Spleen (tissue), 7 donors: ENCODE data around the gene ARFIP1.

ENCODE experiments used
- CTCF ChIP-seq, 11 experiments: fragments of 200-600 bp in 7 of 11; fragments of 450-650 bp in 4 of 11; sonication (generic) in 4 of 11; IDR thresholded peaks in 8 of 11; conservative IDR thresholded peaks in 3 of 11; 1 replicate in 7 of 11; 2 replicates in 4 of 11; pipeline versions ENCODE4 v1.4.0 to v1.8.0; 2016 to 2021; ENCODE audit warnings: antibody characterized with exemption in 11 of 11, inconsistent platforms in 4 of 11, mild to moderate bottlenecking in 1 of 11
- POLR2A ChIP-seq, 3 donors: fragments of 450-650 bp; IDR thresholded peaks; one replicate each; pipeline ENCODE4 v1.5.1; 2017; ENCODE audit warnings: antibody characterized with exemption in 3 of 3, mild to moderate bottlenecking in 1 of 3
- POLR2AphosphoS5 ChIP-seq, 3 donors: sonication (generic); formaldehyde crosslinking; IDR thresholded peaks; one replicate each; pipeline ENCODE4 v1.5.1; 2017; ENCODE audit warnings: antibody characterized with exemption in 3 of 3
- donor health status: DM: no; HTN: no; CAD: no; lungs with moderate emphysema.
- donor health status: DM: no; HTN: no; CAD: no.
- donor health status: DM: no; HTN: no; CAD: no.

- TF ChIP-seq CTCF (IDR thresholded peaks at IDR 0.05 in 8 of 11, conservative IDR thresholded peaks at IDR 0.05 in 3 of 11): no peak
- TF ChIP-seq POLR2A (IDR thresholded peaks at IDR 0.05): no peak
- no peak for TF ChIP-seq POLR2AphosphoS5 (IDR thresholded peaks at IDR 0.05)
These were observed 100.5 kb downstream of the ARFIP1 start for GRCh38 chr4:152880263-152880662.
